NCI-H2029 treated with DMSO at 0.1 percent for 48 hours (cell line): ENCODE measurements around the gene TDRD3.

Source experiments
- DNase-seq: peaks from one replicate; lab custom pipeline; 2025; lab: John Stamatoyannopoulos, UW

TDRD3 gene

DNA sequence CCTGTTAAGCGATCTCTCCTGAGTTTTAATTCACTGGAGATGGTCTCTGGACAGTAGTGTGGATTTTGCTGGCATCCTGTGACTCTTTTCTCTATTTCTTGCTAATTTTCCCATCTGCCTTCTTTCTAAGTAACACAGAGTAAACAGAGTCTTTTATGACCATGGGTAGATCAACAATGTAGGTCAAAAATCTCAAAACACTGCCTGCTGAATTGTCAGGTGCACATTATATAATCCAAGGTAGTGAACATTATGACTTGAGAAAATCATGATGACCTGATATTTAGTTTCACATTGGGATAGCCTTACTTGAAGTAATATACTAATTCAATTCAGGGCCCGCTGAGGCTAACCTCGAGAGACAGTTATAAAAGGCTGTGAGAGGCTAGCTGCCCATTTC, 180.7 kb downstream of the TDRD3 start:
- no peak for DNase-seq

- DNase-seq: no peak
These were observed 186.3 kb downstream of the TDRD3 start for GRCh38 chr13:60583196-60583888.

GRCh38 chr13:60583911-60584753, 187.1 kb downstream of the TDRD3 start:
- no peak for DNase-seq

DNA sequence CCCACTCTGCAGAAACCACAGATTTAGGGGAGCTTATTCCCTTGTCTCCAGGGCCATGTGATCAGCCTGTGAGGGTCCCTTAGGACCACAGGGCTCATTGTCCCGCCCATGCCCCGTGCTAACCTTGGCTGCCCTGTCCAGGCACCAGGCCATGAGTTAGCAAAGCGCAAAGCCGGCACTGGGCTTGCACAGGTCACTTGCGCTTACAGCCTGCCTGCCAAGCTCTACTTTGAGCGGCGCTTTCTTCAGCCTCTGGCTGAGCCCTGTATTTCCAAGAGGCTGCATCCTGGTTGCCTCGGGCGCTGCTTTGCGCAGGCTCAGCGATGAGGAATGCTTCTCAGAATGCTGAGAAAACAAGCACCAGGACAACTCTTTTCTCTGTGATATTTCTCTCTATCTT, 188.0 kb downstream of the TDRD3 start:
- DNase-seq: no peak

GRCh38 chr13:60590800-60591747, 194.1 kb downstream of the TDRD3 start:
- DNase-seq: no peak

- no peak for DNase-seq
These were observed 206.0 kb downstream of the TDRD3 start for GRCh38 chr13:60603049-60603448.

GRCh38 chr13:60604058-60604457, 207.0 kb downstream of the TDRD3 start:
- DNase-seq: no peak

DNA sequence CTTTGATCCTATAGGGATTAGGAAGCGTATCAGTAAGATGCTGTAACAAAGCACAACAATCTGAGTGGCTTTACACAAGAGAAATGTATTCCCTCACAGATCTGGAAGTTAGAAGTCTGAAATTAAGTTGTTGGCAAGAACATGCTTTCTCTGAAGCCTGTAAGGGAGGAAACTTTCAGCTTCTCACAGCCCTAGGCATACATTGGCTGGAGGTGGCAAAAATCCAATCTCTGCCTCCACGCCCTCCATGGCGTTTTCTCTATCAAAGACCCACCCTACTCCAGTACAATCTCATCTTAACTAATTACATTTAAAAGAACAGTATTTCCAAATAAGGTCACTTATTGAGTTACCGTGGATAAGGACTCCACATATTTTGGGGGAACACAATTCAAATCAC, 211.9 kb downstream of the TDRD3 start:
- no peak for DNase-seq

DNA sequence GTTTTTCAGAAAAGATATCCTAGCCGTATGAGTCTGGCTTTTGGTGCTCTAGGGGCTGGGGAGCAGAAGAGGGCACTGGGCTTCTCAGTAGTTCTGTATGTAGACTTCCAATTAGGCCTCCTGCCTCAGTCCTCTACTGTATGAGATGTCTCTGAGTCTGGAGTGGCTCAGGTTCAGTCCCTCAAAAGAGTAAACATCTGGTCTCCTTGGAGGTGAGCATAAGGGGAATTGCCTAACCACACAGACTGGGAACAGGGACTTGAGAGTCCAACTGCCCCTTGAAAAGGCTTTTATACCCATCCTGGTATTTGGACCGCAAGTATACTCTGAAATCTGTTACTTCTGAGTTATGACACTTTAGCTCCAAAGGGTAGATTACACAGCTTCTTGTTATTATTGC, 214.5 kb downstream of the TDRD3 start:
- no peak for DNase-seq

GRCh38 chr13:60612593-60612992, 215.6 kb downstream of the TDRD3 start:
- no peak for DNase-seq

DNA sequence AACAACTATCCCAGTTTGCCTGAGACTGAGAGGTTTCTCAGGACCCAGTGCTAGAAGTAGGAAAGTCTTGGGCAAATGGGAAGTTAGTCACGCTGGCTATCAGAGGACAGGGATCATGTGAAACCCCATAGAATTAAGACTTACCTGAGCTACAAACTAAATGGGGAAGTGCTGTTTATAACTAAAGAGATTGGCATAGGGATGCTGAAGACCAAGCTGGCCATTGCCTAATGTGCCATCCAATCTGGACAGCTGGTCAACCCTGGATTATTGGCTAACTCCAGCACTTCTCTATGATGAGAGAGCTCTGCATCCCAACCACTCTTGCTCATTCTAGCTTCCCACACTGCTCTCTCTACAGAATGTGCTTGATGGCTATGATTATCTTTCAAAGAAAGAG, 216.1 kb downstream of the TDRD3 start:
- DNase-seq: no peak

GRCh38 chr13:60617991-60618733, 221.1 kb downstream of the TDRD3 start:
- DNase-seq: no peak

- no peak for DNase-seq
These were observed 222.4 kb downstream of the TDRD3 start for GRCh38 chr13:60619461-60619860.

DNA sequence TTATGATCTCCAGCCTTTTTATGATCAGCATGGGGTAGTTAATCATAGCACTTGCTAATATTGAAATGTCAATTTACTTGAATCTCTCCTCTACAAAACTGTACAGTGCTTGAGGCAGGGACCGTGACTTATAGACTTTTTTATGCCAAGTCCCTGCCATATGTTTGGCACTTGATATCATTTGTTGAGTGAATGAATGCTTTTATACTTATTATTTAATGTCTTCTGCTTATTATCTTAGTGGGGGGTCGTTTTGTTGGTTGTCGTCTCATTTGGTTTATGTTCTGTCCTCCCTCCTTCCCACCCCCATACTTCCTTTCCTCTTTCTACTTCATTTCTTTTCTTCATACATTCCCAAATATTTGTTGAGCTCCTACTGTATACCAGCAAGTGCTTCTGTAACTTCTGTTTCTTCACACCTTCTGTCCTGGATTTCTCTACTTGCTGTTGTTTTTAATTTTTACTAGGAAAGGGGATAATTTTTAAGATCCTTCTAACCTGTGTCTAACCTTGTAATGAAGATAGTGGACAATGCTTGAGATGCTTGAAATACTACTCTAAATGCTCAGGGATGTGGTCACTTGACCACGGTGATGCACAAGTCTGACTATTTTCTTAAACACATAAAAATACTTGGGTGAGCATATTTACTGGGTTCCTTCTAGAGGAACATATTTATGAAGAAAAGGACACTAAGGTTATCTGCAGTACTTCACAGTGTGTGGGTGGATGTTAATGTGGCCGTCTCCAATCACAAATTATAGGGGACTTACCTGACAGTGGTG, 223.8 kb downstream of the TDRD3 start:
- DNase-seq: no peak

- no peak for DNase-seq
These were observed 226.1 kb downstream of the TDRD3 start for GRCh38 chr13:60623151-60623550.
